ENCODE measurements around the gene OR5D14.

The OR5D14 gene

DNA sequence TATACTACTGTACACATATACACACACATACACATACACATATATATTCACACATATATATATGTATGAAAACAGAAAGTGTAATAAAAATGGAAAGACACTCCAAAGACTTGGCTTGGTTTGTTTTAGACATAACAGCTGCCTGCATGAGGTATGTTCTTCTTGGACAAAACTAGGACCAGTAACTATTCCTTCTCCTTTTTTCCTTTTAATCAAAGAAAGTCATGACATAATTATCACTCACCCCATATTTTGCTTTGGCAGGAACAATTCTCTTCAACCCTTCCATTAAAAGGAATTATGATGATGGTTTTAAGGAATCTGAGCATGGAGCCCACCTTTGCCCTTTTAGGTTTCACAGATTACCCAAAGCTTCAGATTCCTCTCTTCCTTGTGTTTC lies at the start of gene OR5D14:
OR5D14 (plus strand) TSS at position 301 of the 400 bp plus-strand sequence; CDS start at position 301, 0 bp downstream.
- DNase-seq = no peak

DNA sequence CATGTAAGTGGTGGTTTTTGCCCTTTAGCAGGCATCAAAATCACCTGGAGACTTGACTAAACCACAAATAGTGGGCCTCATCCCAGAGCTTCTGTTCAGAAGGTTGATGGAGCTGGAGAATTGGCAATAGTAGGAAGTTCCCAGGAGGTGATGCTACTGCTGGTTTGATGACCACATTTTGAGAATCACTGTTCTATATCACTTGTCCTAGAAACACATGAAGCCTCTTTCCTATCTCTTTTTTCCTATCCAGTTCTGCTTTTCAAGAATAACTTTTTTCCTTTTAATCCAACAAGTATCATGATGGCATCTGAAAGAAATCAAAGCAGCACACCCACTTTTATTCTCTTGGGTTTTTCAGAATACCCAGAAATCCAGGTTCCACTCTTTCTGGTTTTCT lies 22.2 kb upstream of the OR5D14 start, which contains the start of gene OR5D13:
OR5D13 (plus strand) TSS at position 301 of the 400 bp plus-strand sequence; CDS start at position 301, 0 bp downstream.
- no peak for DNase-seq

DNA sequence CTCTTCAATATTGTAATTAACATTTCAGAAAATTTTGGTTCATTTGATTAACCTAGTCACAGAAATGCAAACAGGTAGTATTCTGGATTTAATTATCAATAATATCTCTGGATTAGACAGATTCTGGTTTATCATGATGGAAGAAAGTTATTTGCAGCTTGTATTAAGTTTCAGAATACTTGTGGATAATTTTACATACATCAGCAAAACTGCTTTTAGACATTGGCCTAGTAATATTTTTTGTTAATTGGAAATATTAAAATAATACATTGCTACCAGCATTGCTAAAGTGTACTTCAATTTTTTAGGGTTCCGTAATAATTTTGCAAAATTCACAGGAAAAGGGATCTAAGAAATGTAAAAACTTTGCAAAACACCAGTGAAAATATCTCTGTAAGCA lies 3.8 kb upstream of the OR5D14 start:
- no peak for DNase-seq

DNA sequence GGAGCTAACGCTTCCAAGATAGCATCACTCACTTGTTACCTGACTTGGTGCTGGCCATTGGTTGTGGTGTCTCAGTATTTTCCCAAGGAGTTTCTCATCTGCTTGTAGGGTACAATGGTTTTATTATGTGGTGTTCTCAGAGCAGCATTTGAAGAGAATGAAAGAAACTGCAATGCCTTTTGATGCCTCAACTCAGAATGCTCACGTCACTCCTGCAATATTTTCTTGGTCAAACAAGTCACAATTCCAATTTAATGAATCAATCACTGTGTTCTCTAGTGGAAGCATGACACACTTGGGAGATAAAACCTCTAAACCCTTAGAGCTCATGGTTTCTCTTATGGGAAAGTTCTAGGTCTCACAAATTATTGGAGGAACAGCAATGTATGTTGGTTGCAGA lies 2.0 kb upstream of the OR5D14 start:
- DNase-seq = no peak

DNA sequence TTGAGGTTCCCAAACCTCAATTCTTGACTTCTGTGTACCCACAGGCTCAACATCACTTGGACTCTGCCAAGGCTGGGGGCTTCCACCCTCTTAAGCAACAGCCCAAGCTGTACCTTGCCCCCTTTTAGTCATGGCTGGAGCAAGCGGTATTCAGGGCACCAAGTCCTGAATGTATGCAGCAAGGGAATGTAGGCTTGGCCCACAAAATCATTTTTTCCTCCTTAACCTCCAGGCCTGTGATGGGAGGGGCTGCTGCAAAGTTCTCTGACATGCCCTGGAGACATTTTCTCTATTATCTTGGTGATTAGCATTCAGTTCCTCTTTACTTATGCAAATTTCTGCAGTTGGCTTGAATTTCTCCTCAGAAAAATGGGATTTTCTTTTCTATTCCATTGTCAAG lies 10.9 kb downstream of the OR5D14 start:
- DNase-seq = no peak

DNA sequence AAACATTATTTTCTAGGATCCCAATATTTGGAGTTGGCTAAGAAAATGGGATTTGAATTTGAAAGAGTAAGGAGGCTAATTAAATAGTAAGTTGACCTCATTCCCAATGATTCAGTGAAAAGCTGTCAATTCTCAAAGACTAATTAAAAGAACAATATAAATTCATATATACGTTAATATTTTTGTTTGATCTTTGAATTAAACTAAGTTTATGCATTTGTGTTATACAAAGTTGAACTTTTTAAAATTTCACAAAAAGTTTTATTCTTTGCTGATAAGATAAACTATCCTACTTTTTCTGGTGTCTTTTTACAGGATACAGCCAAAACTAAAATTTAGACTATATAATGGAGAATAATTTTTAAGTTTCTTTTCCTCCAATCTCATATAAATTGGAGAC lies 15.7 kb downstream of the OR5D14 start, which contains the start of gene OR5L1:
OR5L1 (plus strand) TSS at position 301 of the 400 bp plus-strand sequence. CDS start 100 bp downstream, outside the sequence.
- no peak for DNase-seq

DNA sequence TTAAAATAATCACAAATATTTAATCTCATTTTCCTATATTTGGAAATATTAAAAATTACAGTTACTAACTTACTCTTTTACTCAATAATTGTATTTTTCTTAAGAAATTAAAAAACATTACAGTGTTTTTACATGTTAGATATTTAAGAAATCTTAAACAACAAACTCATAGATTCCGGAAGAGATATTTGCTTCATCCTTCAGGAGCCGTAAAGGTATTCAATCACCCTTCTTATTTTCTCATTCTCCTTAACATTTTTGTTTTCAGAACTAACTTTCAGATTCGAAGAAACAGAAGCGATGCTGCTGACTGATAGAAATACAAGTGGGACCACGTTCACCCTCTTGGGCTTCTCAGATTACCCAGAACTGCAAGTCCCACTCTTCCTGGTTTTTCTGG lies 24.0 kb downstream of the OR5D14 start, which contains the start of gene OR5D18:
OR5D18 (plus strand) TSS at position 301 of the 400 bp plus-strand sequence; CDS start at position 301, 0 bp downstream.
- DNase-seq = no peak

DNA sequence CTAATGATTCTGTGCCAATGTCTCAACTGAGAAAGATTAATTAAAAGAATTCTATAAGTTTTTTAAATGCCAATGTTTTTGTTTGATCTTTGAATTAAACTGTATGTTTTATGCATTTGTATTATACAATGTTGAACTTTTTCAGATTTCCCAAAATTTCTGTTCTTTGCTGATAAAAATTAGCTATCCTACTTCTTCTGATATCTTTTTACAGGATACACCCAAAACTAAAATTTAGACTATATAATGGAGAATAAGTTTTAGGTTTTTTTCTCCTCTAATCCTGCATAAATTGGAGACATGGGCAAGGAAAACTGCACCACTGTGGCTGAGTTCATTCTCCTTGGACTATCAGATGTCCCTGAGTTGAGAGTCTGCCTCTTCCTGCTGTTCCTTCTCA lies 31.6 kb downstream of the OR5D14 start, which contains the start of gene OR5L2:
OR5L2 (plus strand) TSS at position 301 of the 400 bp plus-strand sequence; CDS start at position 301, 0 bp downstream.
- DNase-seq = no peak

DNA sequence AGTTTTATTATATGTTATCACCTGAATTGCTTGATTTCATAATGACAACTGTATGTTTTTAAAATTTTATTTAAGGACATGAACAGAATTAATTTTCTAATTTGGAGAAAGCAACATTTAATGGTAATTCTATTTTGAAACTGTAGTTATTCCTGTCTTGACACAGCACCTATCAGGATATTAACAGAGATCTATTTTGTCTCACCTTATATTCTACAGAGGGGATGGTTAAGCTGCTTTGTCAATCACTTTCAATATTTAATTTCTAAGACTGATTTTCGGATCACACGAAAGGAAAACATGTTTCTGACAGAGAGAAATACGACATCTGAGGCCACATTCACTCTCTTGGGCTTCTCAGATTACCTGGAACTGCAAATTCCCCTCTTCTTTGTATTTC lies 43.1 kb downstream of the OR5D14 start, which contains the start of gene OR5D16:
OR5D16 (plus strand) TSS at position 301 of the 400 bp plus-strand sequence; CDS start at position 301, 0 bp downstream.
- DNase-seq = no peak
